Measurements from ENCODE around the gene ZFAND3.

Gene ZFAND3

DNA sequence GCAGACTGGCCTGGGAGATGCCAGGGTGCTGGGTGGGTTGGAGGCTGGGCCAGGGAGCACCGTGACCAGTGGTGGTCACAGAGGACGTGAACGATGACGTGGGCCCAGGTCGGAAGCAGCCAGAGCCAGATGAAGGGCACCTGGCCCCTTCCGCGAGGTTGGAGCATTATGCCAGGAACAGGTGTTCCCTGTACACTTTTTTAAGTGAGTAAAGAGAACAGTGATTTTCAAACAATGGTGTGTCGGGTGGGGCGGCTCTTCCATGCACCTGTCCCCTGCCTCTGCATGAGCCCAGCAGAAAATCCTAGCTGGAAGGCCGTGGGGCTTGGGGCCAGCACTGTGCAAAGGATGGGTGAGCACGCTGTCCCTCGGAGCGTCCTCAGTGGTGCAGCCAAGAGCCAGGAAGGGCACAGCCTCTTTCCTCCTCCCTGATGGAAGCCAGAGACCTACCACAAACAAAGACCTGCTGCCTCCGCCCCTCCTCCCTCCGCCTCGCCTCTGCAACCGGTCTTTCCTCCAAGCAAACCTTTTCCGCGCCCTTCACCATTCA is 350.5 kb downstream of the ZFAND3 start:
- no peak overlapping the region for H3K4me3 ChIP-seq (replicated peaks; ENCODE audit: low read depth, low read length)
- DNase-seq (ENCODE audit: extremely low read depth, low read depth), result no peak
- TF ChIP-seq, protein P1, sequence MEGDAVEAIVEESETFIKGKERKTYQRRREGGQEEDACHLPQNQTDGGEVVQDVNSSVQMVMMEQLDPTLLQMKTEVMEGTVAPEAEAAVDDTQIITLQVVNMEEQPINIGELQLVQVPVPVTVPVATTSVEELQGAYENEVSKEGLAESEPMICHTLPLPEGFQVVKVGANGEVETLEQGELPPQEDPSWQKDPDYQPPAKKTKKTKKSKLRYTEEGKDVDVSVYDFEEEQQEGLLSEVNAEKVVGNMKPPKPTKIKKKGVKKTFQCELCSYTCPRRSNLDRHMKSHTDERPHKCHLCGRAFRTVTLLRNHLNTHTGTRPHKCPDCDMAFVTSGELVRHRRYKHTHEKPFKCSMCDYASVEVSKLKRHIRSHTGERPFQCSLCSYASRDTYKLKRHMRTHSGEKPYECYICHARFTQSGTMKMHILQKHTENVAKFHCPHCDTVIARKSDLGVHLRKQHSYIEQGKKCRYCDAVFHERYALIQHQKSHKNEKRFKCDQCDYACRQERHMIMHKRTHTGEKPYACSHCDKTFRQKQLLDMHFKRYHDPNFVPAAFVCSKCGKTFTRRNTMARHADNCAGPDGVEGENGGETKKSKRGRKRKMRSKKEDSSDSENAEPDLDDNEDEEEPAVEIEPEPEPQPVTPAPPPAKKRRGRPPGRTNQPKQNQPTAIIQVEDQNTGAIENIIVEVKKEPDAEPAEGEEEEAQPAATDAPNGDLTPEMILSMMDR (IDR thresholded peaks at IDR 0.05; ENCODE audit: low read depth, low read length, missing control alignments), result no peak

DNA sequence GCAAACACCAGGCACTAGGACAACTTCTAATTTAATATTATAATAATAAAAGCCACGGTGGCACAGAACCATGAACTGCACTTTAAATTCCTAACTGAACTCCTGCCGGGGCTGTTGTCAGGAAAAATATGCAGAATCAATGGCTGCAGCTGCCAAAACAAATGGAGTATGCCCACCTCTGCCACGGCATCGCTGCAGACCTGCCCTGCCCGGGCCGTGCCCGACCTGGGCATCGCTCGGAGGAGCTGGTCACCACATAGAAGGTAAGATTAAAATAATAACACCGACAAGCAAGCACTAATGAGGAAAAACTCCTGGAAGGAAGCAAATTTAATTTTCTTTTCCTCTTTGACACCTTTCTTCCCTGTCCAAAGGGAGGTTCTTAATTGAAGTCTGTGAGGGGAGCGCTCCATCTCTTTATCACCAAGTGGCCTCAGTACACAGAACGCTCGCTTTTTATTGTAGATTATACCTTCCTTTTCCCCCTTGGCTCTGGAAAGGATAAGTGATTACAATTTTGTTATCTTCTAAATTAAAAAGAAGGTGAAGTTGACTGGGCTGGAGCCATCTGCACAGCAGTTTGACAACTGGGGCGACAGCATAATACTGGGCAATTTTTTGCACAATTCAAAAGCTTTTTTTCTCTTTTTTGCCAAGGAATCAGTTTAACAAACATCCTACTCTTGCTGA is 351.3 kb downstream of the ZFAND3 start:
- TF ChIP-seq, protein P1 (IDR thresholded peaks at IDR 0.05; ENCODE audit: low read depth, low read length, missing control alignments), result no peak
- DNase-seq (ENCODE audit: extremely low read depth, low read depth), result no peak
- H3K4me3 ChIP-seq (replicated peaks; ENCODE audit: low read depth, low read length), result no peak overlapping the region

DNA sequence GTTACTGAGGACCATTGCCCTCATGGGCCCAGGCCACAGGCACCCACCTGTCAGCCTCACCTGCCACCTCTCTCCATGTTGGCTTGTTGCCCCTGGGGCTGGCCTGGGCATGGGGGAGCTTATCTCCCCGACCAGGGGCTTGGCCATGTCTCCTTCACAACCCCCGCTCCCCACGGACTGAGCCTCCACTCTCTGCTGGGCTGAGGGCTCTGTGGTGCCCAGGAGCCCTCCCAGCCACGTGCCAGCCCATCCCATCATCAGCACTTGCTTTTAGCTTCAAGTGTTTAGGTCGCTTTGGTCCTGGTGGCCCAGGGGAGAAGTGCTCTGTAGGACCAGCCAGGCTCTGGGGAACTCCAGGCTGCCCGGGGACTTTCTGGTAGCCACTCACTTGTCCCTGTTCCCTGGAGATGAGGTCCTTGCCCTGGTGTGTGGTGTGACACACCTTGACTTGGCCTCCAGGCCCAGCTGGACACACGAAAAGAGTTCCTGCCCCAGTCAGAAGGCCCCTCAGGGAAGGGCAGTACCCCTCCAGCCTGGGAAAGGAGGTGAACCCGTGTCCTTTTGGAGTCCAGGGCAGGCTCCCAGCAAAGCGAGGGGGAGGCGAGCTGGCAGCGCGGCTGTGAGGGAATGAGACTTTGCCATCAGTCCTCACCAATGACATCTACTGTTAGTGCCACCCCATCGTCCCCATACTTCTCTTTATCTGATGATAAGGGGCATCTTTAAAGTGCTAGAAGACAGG is 352.6 kb downstream of the ZFAND3 start:
- no peak overlapping the region for H3K4me3 ChIP-seq (replicated peaks; ENCODE audit: low read depth, low read length)
- no peak for DNase-seq (ENCODE audit: extremely low read depth, low read depth)
- TF ChIP-seq, protein P1 (IDR thresholded peaks at IDR 0.05; ENCODE audit: low read depth, low read length, missing control alignments), result no peak

DNA sequence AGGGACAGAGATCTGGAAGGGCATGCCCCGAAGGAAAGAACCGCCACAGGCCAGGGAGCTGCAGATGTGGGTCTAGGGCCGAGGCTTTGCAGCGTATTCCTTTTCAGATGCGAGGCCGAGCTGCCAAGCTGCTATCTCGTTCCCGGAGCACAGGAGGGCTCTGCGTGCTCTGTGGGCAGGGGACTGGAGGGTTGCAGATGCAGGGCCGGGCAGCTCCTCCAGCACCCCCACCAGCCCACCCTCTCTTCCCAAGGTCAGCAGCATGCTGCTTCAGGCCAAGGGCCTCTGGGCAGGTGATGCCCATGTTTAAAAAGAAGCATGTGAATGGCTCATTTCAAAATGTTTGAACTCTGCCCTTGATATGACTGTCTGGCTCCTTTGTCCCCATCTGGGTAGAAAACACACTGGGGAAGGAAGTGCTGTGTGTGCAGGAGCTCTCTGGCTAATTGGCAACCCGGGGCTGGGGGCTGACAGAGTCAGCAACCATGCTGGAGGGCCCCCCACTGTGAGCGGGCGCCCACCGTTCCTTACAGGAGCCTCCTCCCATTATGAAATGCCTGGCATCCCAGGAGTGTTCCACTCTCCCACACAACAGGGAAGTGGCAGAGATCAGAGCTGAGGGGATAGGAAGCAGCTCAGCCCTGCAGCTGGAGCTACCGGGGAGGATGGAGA is 353.3 kb downstream of the ZFAND3 start:
- no peak overlapping the region for H3K4me3 ChIP-seq (replicated peaks; ENCODE audit: low read depth, low read length)
- TF ChIP-seq, protein P1 (IDR thresholded peaks at IDR 0.05; ENCODE audit: low read depth, low read length, missing control alignments), result no peak
- DNase-seq (ENCODE audit: extremely low read depth, low read depth), result no peak

DNA sequence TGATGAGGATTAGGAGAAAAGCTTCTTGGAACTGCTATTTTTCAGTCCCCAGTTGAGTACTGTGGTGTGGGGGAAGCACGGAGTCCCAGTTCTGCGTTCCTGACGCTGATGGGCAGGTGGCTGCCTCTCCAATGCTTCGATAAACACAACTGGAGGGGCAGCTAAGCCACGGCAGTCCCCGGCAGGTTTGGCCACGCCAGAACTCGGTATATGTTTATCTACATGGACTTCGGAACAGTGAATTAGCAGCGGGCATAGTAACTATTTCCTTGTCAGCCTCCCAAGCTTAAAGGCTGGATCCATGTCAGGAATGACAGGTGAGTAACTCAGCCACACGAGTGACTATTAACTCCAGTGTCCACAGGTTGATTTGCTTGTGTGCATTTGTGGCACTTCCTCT is 354.4 kb downstream of the ZFAND3 start:
- no peak for DNase-seq (ENCODE audit: extremely low read depth, low read depth)
- TF ChIP-seq, protein P1 (IDR thresholded peaks at IDR 0.05; ENCODE audit: low read depth, low read length, missing control alignments), result no peak
- no peak overlapping the region for H3K4me3 ChIP-seq (replicated peaks; ENCODE audit: low read depth, low read length)

DNA sequence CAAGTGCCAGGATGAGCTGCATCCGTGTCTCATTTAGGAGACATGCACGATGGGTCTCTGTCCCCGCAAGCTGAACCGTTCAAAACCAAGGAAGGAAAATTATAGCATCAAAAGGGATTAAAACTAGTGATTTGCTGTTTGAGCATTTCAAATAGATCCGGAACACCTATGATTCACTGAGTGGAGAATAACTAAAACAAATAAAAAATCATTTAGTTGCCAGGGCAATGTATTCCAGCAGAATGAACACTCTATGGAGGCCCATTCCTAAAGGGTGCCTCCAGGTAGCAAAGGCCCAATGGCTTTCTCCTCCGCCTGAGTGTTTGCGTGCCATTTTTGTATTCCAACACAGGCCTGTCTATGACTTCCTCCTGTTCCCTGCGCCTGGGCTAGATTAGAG is 354.8 kb downstream of the ZFAND3 start:
- TF ChIP-seq, protein P1 (IDR thresholded peaks at IDR 0.05; ENCODE audit: low read depth, low read length, missing control alignments), result no peak
- DNase-seq (ENCODE audit: extremely low read depth, low read depth), result no peak
- H3K4me3 ChIP-seq (replicated peaks; ENCODE audit: low read depth, low read length), result no peak overlapping the region

All from HFF-Myc (cell line).